K562 (cell line): ENCODE measurements around the gene TJP2. TPM values are rescaled to one million over a fixed set of nuclear protein-coding genes. Genes with fewer than 3 reads are reported as not detected.

Experiments
- ETS2 ChIP-seq: IDR thresholded peaks from 2 replicates; pipeline ENCODE4 v1.6.1; 2016; ENCODE audit warnings: borderline replicate concordance, missing genetic modification characterization, mild to moderate bottlenecking, moderate library complexity, missing compliant biosample characterization; ENCODE audit not compliant: poor library complexity, severe bottlenecking
- GTF3C2 ChIP-seq: IDR thresholded peaks from 3 replicates; pipeline ENCODE4 v1.6.1; 2011; ENCODE audit warnings: borderline replicate concordance, mild to moderate bottlenecking, moderate library complexity; ENCODE audit not compliant: insufficient read length; ENCODE audit errors: extremely low read depth
- HOMEZ ChIP-seq: fragments of 250-450 bp; sonication (Bioruptor Pico); IDR thresholded peaks from 2 replicates; pipeline ENCODE4 v1.4.0; 2020; ENCODE audit warnings: mild to moderate bottlenecking, moderate library complexity
- NCOA1 ChIP-seq: fragments of 450-650 bp; IDR thresholded peaks from 2 replicates; pipeline ENCODE4 v1.6.1; 2016; ENCODE audit warnings: low read depth
- NEUROD1 ChIP-seq: fragments of 150-350 bp; IDR thresholded peaks from 2 replicates; pipeline ENCODE4 v1.6.1; 2014; ENCODE audit warnings: borderline replicate concordance, low read length, low read depth; ENCODE audit not compliant: partially characterized antibody
- PHB ChIP-seq: fragments of 250-450 bp; sonication (Bioruptor Pico); IDR thresholded peaks from 2 replicates; pipeline ENCODE4 v1.5.0; 2021
- POLR3G ChIP-seq: IDR thresholded peaks from 2 replicates; pipeline ENCODE4 v1.6.1; 2011; ENCODE audit not compliant: insufficient read length, insufficient replicate concordance; ENCODE audit errors: extremely low read depth
- TAF9B ChIP-seq: fragments of 450-650 bp; IDR thresholded peaks from 2 replicates; pipeline ENCODE4 v1.6.1; 2018; ENCODE audit warnings: mild to moderate bottlenecking; ENCODE audit not compliant: partially characterized antibody
- ZNF282 ChIP-seq: sonication (generic); formaldehyde crosslinking; IDR thresholded peaks from 2 replicates; pipeline ENCODE4 v1.8.1; 2023; ENCODE audit warnings: missing genetic modification reagents
- polyA plus RNA-seq, 8 experiments: library from polyadenylated mRNA; depleted of rRNA in 4 of 8; stranded (reverse) in 5 of 8; unstranded in 3 of 8; fragments of >200 nt; fragmentation: Nextera tagmentation in 2 of 8; fragmentation: Illumina TruSeq in 1 of 8; extraction: Ambion mirVana in 2 of 8; extraction: Trizol in 1 of 8; gene quantifications; 2 replicates each; pipeline versions ENCODE4 v1.2.1 to v1.2.3, GENCODE V29; 2011 to 2014; ENCODE audit warnings: inconsistent platforms in 1 of 8, missing spikeins in 1 of 8
- total RNA-seq, 7 experiments: library from RNA; depleted of rRNA in 6 of 7; stranded (reverse); fragments of >200 nt in 6 of 7; fragmentation: Illumina TruSeq in 2 of 7; extraction: Trizol in 2 of 7; gene quantifications; 2 replicates each; pipeline versions ENCODE4 v1.2.1 to v1.2.3, GENCODE V29; 2011 to 2021; ENCODE audit warnings: low replicate concordance in 1 of 7
- TF ChIP-seq, protein P1 (sequence below): sonication (generic); formaldehyde crosslinking; IDR thresholded peaks from 2 replicates; pipeline ENCODE4 v1.8.1; 2022; ENCODE audit warnings: missing genetic modification reagents
- TF ChIP-seq, protein P2 (sequence below): fragments of 150-350 bp; conservative IDR thresholded peaks from 2 replicates; pipeline ENCODE4 v1.6.1; 2014; ENCODE audit warnings: low read length
- TF ChIP-seq, protein P3 (sequence below): fragments of 450-650 bp; IDR thresholded peaks from 2 replicates; pipeline ENCODE4 v1.7.0; 2016; ENCODE audit warnings: borderline replicate concordance
- TF ChIP-seq, protein P4 (sequence below), 2 experiments: IDR thresholded peaks; 2 replicates each; pipeline ENCODE4 v1.6.1; 2011; ENCODE audit warnings: borderline replicate concordance in 1 of 2, control low read depth in 1 of 2, low read depth in 1 of 2, low read length in 1 of 2, mild to moderate bottlenecking in 1 of 2, mixed read lengths in 1 of 2, moderate library complexity in 1 of 2; ENCODE audit not compliant: insufficient read depth in 1 of 2, insufficient read length in 1 of 2, poor library complexity in 1 of 2, severe bottlenecking in 1 of 2; ENCODE audit errors: extremely low read depth in 1 of 2

Gene TJP2
- total and polyA plus RNA-seq, 9 of the 15 experiments (the other 6 are each of a cell fraction or from before 2014, with no cell fraction given): 4.0 to 24.1 (median 16.8) TPM

DNA sequence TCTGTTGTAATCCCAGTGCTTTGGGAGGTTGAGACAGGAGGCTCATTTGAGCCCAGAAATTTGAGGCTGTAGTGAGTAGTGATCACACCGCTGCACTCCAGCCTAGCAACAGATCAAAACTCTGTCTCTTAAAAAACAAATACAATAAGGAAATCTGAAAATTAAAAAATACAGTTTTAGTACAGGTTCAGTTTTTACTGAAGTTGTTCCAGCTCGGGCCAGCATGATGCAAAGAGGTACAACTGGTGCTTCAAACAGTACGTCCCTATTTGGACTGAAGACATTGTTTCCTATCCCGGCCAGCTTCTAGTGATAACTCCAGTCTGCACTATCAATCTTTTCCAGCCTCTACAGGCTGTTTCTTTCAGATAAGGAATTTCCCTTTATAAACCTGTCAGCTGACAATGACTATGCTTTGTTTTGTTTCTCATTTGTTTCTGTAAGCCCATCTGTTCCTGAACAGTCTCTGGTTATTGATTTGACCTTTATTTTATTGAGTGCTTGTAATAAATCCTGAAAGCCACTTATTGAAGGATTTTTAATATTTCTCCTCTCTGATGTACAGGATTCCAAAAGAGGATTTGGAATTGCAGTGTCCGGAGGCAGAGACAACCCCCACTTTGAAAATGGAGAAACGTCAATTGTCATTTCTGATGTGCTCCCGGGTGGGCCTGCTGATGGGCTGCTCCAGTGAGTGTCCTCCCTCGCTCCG, 41.9 kb downstream of the TJP2 start (continued):
- TF ChIP-seq, protein P1, sequence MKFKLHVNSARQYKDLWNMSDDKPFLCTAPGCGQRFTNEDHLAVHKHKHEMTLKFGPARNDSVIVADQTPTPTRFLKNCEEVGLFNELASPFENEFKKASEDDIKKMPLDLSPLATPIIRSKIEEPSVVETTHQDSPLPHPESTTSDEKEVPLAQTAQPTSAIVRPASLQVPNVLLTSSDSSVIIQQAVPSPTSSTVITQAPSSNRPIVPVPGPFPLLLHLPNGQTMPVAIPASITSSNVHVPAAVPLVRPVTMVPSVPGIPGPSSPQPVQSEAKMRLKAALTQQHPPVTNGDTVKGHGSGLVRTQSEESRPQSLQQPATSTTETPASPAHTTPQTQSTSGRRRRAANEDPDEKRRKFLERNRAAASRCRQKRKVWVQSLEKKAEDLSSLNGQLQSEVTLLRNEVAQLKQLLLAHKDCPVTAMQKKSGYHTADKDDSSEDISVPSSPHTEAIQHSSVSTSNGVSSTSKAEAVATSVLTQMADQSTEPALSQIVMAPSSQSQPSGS (CRISPR knock-in tag): no peak
- TF ChIP-seq, protein P2, sequence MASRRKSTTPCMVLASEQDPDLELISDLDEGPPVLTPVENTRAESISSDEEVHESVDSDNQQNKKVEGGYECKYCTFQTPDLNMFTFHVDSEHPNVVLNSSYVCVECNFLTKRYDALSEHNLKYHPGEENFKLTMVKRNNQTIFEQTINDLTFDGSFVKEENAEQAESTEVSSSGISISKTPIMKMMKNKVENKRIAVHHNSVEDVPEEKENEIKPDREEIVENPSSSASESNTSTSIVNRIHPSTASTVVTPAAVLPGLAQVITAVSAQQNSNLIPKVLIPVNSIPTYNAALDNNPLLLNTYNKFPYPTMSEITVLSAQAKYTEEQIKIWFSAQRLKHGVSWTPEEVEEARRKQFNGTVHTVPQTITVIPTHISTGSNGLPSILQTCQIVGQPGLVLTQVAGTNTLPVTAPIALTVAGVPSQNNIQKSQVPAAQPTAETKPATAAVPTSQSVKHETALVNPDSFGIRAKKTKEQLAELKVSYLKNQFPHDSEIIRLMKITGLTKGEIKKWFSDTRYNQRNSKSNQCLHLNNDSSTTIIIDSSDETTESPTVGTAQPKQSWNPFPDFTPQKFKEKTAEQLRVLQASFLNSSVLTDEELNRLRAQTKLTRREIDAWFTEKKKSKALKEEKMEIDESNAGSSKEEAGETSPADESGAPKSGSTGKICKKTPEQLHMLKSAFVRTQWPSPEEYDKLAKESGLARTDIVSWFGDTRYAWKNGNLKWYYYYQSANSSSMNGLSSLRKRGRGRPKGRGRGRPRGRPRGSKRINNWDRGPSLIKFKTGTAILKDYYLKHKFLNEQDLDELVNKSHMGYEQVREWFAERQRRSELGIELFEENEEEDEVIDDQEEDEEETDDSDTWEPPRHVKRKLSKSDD: no peak
- TF ChIP-seq POLR3G (no peak), GTF3C2 (no peak), ZNF282 (CRISPR knock-in tag) (no peak), NCOA1 (peak; percentile 90), TAF9B (peak; percentile 66), PHB (CRISPR knock-in tag) (no peak), NEUROD1 (peak; percentile 75), HOMEZ (no peak), ETS2 (tag) (no peak)
- TF ChIP-seq, protein P3, sequence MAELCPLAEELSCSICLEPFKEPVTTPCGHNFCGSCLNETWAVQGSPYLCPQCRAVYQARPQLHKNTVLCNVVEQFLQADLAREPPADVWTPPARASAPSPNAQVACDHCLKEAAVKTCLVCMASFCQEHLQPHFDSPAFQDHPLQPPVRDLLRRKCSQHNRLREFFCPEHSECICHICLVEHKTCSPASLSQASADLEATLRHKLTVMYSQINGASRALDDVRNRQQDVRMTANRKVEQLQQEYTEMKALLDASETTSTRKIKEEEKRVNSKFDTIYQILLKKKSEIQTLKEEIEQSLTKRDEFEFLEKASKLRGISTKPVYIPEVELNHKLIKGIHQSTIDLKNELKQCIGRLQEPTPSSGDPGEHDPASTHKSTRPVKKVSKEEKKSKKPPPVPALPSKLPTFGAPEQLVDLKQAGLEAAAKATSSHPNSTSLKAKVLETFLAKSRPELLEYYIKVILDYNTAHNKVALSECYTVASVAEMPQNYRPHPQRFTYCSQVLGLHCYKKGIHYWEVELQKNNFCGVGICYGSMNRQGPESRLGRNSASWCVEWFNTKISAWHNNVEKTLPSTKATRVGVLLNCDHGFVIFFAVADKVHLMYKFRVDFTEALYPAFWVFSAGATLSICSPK: no peak
- TF ChIP-seq, protein P4, sequence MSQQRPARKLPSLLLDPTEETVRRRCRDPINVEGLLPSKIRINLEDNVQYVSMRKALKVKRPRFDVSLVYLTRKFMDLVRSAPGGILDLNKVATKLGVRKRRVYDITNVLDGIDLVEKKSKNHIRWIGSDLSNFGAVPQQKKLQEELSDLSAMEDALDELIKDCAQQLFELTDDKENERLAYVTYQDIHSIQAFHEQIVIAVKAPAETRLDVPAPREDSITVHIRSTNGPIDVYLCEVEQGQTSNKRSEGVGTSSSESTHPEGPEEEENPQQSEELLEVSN (IDR thresholded peaks at IDR 0.05; ENCODE audit: borderline replicate concordance in 1 of 2, extremely low read depth in 1 of 2, insufficient read depth in 1 of 2, insufficient read length in 1 of 2, low read depth in 1 of 2, low read length in 1 of 2, poor library complexity in 1 of 2, severe bottlenecking in 1 of 2): no peak
